HL-60 (cell line): Measurements from ENCODE around the gene VAMP2.

Experiments used
- POLR2AphosphoS5 ChIP-seq: IDR thresholded peaks from 2 replicates; pipeline ENCODE4 v1.6.1; 2012; ENCODE audit warnings: low read depth
- TF ChIP-seq, protein P1 (sequence below): IDR thresholded peaks from one replicate; pipeline ENCODE4 v1.5.1; 2011; ENCODE audit warnings: low read length, control low read depth, inconsistent platforms; ENCODE audit not compliant: insufficient read depth

DNA sequence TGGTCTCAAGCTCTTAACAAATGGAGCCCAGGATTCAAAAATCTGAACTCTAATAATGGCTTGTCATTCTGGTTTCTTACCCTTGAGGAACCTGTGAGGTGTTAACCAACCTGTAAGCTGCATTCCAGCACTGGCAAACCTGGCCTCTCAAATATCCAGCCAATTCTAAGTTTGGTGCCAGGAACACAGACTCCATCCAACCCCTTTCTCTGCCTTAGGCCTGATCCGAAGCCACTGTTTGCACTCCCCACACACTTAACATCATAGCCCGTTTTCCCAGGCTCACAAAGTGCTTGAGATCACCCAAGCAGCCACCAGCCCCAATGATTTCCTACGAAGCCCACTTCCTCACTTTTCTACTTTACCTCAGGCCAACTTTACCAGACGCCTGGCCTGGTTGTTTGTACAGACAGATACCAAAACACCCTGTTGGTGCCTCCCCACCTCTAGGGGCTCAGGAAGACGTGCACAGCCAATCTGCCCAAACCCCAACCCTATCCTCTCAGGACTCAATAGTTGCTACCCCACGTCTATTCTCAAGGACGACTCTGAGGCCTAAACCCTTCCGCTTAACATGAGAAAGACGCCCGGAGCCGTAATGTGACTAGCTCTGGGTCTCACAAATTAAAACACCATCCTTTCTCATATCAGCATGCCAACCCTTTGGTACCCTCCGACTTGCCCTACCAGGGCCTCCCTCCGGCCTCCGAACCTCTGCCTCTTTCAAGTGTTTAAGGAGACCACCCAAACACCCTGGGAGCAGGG, 7.3 kb downstream of the VAMP2 start:
- TF ChIP-seq, protein P1, sequence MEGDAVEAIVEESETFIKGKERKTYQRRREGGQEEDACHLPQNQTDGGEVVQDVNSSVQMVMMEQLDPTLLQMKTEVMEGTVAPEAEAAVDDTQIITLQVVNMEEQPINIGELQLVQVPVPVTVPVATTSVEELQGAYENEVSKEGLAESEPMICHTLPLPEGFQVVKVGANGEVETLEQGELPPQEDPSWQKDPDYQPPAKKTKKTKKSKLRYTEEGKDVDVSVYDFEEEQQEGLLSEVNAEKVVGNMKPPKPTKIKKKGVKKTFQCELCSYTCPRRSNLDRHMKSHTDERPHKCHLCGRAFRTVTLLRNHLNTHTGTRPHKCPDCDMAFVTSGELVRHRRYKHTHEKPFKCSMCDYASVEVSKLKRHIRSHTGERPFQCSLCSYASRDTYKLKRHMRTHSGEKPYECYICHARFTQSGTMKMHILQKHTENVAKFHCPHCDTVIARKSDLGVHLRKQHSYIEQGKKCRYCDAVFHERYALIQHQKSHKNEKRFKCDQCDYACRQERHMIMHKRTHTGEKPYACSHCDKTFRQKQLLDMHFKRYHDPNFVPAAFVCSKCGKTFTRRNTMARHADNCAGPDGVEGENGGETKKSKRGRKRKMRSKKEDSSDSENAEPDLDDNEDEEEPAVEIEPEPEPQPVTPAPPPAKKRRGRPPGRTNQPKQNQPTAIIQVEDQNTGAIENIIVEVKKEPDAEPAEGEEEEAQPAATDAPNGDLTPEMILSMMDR, result no peak
- no peak for TF ChIP-seq POLR2AphosphoS5
